ENCODE results near the gene SLC27A2. TPM values are rescaled to one million over a fixed set of nuclear protein-coding genes. Genes with fewer than 3 reads are reported as not detected.
A peak's percentile ranks its signal among the peaks of the same experiment; 100 is the strongest.

Gene SLC27A2
- polyA plus RNA-seq, 4 donors = 4.3 to 81.2 (median 11.3) TPM

DNA sequence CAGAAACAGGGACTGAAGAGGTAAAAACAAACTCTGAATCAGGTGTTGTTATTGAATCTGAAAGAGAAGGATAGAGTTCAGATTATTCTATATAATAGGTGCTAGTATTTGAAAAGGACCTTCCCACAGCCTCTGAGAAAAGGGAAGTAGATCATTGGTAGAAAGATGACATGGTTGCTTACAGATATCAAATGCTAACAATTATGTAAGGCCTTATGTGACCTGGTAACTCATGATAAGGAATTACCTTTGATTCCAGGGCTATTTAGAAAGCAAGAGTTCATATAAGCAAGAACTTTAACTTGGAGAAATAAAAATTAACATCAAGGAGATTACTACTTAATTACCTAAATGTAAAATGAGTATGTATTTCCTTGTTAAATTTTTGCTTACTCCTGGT is 7.6 kb downstream of the SLC27A2 start:
- Histone ChIP-seq H3K27ac (ENCODE audit: low read depth in 1 of 3, low read length in 2 of 3) (no peak overlapping the region), H3K4me3 (ENCODE audit: low read depth in 1 of 3, low read length in 3 of 3) (no peak overlapping the region)
- no peak for FAIRE-seq

DNA sequence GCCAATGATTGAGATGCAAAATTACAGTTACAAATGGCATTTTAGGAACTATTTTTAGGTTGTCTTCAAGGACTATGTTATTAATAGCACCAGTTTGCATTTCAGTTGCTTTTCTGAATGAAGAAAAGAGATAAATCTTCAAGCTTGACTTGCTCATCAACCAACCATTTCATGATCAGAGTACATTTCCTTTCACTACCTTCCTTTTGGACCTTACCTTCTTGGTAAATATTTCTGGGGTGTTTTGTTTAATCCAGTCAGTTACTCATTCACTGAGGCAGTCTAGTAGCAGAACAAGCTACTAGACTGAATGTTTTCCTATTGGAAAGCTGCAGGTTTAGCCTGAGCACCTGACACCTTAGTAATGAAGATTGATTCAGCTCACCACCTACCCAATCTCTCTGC is 8.2 kb downstream of the SLC27A2 start:
- Histone ChIP-seq H3K36me3 (ENCODE audit: control insufficient read depth in 3 of 3, insufficient read depth in 2 of 3, low read depth in 1 of 3, low read length in 3 of 3) (peaks cover 0 to 8% (median 0%) of the 10 kb centered on the region in 3 donors), H3K27me3 (ENCODE audit: control insufficient read depth in 3 of 3, insufficient read depth in 3 of 3, low read length in 3 of 3) (no peaks in the 10 kb centered on the region), H3K4me1 (ENCODE audit: control insufficient read depth in 3 of 3, insufficient read depth in 2 of 3, low read depth in 1 of 3, low read length in 2 of 3) (peaks cover 0 to 22% (median 2%) of the 10 kb centered on the region in 3 donors), H3K4me3 (ENCODE audit: low read depth in 1 of 3, low read length in 3 of 3) (no peak overlapping the region), H3K9me3 (ENCODE audit: control insufficient read depth in 2 of 2, insufficient read depth in 1 of 2, low read depth in 1 of 2, low read length in 1 of 2) (no peaks in the 10 kb centered on the region), H3K27ac (ENCODE audit: low read depth in 1 of 3, low read length in 2 of 3) (no peak overlapping the region)
- DNase-seq (peak; percentile 30 to 37), FAIRE-seq (no peak)

More for the DNA sequence above, 7.6 kb downstream of the SLC27A2 start:
- H3K27me3 ChIP-seq (ENCODE audit: control insufficient read depth in 3 of 3, insufficient read depth in 3 of 3, low read length in 3 of 3) = no peaks in the 10 kb centered on the region
- no peaks in the 10 kb centered on the region for H3K9me3 ChIP-seq (ENCODE audit: control insufficient read depth in 2 of 2, insufficient read depth in 1 of 2, low read depth in 1 of 2, low read length in 1 of 2)
- H3K4me1 ChIP-seq (ENCODE audit: control insufficient read depth in 3 of 3, insufficient read depth in 2 of 3, low read depth in 1 of 3, low read length in 2 of 3) = peaks cover 0 to 24% (median 2%) of the 10 kb centered on the region in 3 donors
- peaks cover 0 to 8% (median 0%) of the 10 kb centered on the region in 3 donors for H3K36me3 ChIP-seq (ENCODE audit: control insufficient read depth in 3 of 3, insufficient read depth in 2 of 3, low read depth in 1 of 3, low read length in 3 of 3)
- peak; percentile 37 to 72 for DNase-seq

DNA sequence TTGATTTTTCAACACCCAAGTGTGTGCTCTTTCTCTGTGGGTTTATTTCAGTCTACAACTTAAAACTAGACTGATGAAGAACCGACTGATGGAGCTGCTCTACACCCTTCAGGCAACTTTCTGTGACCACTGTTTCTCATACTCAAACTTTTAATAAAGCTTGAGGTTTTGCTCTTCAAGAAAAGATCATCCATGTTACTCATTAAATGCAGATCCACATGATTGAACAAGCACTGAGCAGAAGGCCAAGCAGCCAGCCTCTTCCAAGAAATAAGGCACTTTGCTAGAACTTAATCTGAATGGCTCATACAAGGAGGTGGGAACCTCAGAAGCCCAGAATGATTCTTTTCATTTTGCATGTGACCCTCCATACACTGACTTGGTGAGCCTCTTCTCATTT is 8.7 kb downstream of the SLC27A2 start:
- 74 to 91% (median 85%) methylated on average over 1 of the region's 1 CpG for WGBS, 3 donors

DNA sequence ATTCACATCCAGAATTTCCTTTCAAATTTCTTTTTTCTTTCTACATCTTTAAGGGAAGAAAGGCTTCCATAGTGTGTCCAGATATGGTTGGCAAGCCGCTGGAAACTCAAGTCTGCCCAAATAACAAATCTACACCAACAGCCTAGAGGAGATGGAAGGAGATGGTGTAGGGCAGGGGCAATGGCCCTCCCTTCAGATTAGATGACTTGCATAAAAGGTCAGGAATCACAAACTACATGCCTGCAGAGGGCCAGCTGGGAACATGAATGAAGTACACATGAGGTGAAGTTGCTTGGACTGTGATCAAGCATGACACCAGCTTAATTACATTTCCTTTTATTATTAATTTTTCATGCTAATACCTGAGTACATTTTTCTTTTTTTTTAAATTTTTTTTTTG is 10.2 kb downstream of the SLC27A2 start:
- WGBS, 3 donors = 96 to 100% (median 100%) methylated on average over 1 of the region's 1 CpG
- H3K36me3 ChIP-seq (ENCODE audit: control insufficient read depth in 3 of 3, insufficient read depth in 2 of 3, low read depth in 1 of 3, low read length in 3 of 3) = peaks cover 0 to 4% (median 0%) of the 10 kb centered on the region in 3 donors
- no peak for DNase-seq
- no peaks in the 10 kb centered on the region for H3K9me3 ChIP-seq (ENCODE audit: control insufficient read depth in 2 of 2, insufficient read depth in 1 of 2, low read depth in 1 of 2, low read length in 1 of 2)
- no peaks in the 10 kb centered on the region for H3K27me3 ChIP-seq (ENCODE audit: control insufficient read depth in 3 of 3, insufficient read depth in 3 of 3, low read length in 3 of 3)
- FAIRE-seq = no peak
- no peak overlapping the region for H3K27ac ChIP-seq (ENCODE audit: low read depth in 1 of 3, low read length in 2 of 3)
- H3K4me3 ChIP-seq (ENCODE audit: low read depth in 1 of 3, low read length in 3 of 3) = no peak overlapping the region
- H3K4me1 ChIP-seq (ENCODE audit: control insufficient read depth in 3 of 3, insufficient read depth in 2 of 3, low read depth in 1 of 3, low read length in 2 of 3) = peaks cover 0 to 9% (median 2%) of the 10 kb centered on the region in 3 donors

More for the DNA sequence above, 8.7 kb downstream of the SLC27A2 start:
- Histone ChIP-seq H3K36me3 (ENCODE audit: control insufficient read depth in 3 of 3, insufficient read depth in 2 of 3, low read depth in 1 of 3, low read length in 3 of 3) (peaks cover 0 to 8% (median 0%) of the 10 kb centered on the region in 3 donors), H3K4me1 (ENCODE audit: control insufficient read depth in 3 of 3, insufficient read depth in 2 of 3, low read depth in 1 of 3, low read length in 2 of 3) (peaks cover 0 to 21% (median 2%) of the 10 kb centered on the region in 3 donors), H3K4me3 (ENCODE audit: low read depth in 1 of 3, low read length in 3 of 3) (no peak overlapping the region), H3K9me3 (ENCODE audit: control insufficient read depth in 2 of 2, insufficient read depth in 1 of 2, low read depth in 1 of 2, low read length in 1 of 2) (no peaks in the 10 kb centered on the region), H3K27ac (ENCODE audit: low read depth in 1 of 3, low read length in 2 of 3) (no peak overlapping the region), H3K27me3 (ENCODE audit: control insufficient read depth in 3 of 3, insufficient read depth in 3 of 3, low read length in 3 of 3) (no peaks in the 10 kb centered on the region)
- no peak for FAIRE-seq
- no peak for DNase-seq

GRCh38 chr15:50192926-50193620 is 11.1 kb downstream of the SLC27A2 start:
- H3K36me3 ChIP-seq (ENCODE audit: control insufficient read depth in 3 of 3, insufficient read depth in 2 of 3, low read depth in 1 of 3, low read length in 3 of 3) = peaks cover 0 to 4% (median 0%) of the 10 kb centered on the region in 3 donors
- no peaks in the 10 kb centered on the region for H3K27me3 ChIP-seq (ENCODE audit: control insufficient read depth in 3 of 3, insufficient read depth in 3 of 3, low read length in 3 of 3)
- H3K27ac ChIP-seq (ENCODE audit: low read depth in 1 of 3, low read length in 2 of 3) = no peak overlapping the region
- DNase-seq (peak in 1 of 2 donors; percentile 37), FAIRE-seq (no peak)
- no peaks in the 10 kb centered on the region for H3K9me3 ChIP-seq (ENCODE audit: control insufficient read depth in 2 of 2, insufficient read depth in 1 of 2, low read depth in 1 of 2, low read length in 1 of 2)
- no peak overlapping the region for H3K4me3 ChIP-seq (ENCODE audit: low read depth in 1 of 3, low read length in 3 of 3)
- 89 to 98% (median 93%) methylated on average over 6 of the region's 6 CpGs for whole genome bisulfite sequencing, 3 donors
- H3K4me1 ChIP-seq (ENCODE audit: control insufficient read depth in 3 of 3, insufficient read depth in 2 of 3, low read depth in 1 of 3, low read length in 2 of 3) = peaks cover 0 to 7% (median 2%) of the 10 kb centered on the region in 3 donors

DNA sequence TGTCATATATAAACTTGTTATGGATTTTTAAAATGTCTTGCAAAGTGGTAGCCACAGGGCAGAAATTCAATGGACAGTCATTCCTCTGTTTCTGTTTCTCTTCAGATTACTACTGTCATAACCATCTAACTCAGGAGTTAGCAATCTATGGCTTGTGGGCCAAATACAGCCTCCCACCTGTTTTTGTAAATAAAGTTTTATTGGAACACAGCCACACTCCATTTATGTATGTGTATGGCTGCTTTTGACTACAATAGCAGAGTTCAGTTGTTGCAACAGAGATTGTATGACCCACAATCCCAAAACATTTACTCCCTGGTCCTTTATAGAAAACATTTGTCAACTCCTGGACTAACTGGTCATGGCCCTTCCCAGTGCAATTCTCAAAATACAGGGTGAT is 20.0 kb downstream of the SLC27A2 start:
- peaks cover 0 to 18% (median 10%) of the 10 kb centered on the region in 3 donors for H3K36me3 ChIP-seq (ENCODE audit: control insufficient read depth in 3 of 3, insufficient read depth in 2 of 3, low read depth in 1 of 3, low read length in 3 of 3)
- FAIRE-seq (no peak), DNase-seq (no peak)
- no peak overlapping the region for H3K4me3 ChIP-seq (ENCODE audit: low read depth in 1 of 3, low read length in 3 of 3)
- no peak overlapping the region for H3K27ac ChIP-seq (ENCODE audit: low read depth in 1 of 3, low read length in 2 of 3)
- H3K9me3 ChIP-seq (ENCODE audit: control insufficient read depth in 2 of 2, insufficient read depth in 1 of 2, low read depth in 1 of 2, low read length in 1 of 2) = no peaks in the 10 kb centered on the region
- no peaks in the 10 kb centered on the region for H3K4me1 ChIP-seq (ENCODE audit: control insufficient read depth in 3 of 3, insufficient read depth in 2 of 3, low read depth in 1 of 3, low read length in 2 of 3)
- H3K27me3 ChIP-seq (ENCODE audit: control insufficient read depth in 3 of 3, insufficient read depth in 3 of 3, low read length in 3 of 3) = no peaks in the 10 kb centered on the region

DNA sequence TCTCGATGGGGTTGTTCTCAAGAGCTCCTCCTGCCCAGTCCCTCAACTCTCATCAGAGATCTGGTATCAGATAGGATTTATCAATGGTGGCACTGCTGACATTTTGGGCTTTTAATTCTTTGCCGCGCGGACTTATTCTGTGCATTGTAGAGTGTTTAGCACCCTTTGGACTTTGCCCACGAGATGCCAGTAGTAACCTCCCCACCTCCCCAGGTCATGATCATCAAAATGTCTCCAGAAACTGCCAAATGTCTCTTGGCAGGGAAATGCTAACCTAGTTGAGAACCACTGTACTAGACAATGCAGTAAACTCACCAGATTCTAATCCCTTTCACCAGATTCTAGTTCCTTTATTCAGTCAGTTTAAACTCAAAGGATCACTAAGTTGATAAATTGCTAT is 24.0 kb downstream of the SLC27A2 start:
- H3K4me1 ChIP-seq (ENCODE audit: control insufficient read depth in 3 of 3, insufficient read depth in 2 of 3, low read depth in 1 of 3, low read length in 2 of 3) = peaks cover 0 to 6% (median 0%) of the 10 kb centered on the region in 3 donors
- H3K27me3 ChIP-seq (ENCODE audit: control insufficient read depth in 3 of 3, insufficient read depth in 3 of 3, low read length in 3 of 3) = no peaks in the 10 kb centered on the region
- H3K36me3 ChIP-seq (ENCODE audit: control insufficient read depth in 3 of 3, insufficient read depth in 2 of 3, low read depth in 1 of 3, low read length in 3 of 3) = peaks cover 0 to 32% (median 12%) of the 10 kb centered on the region in 3 donors
- FAIRE-seq (no peak), DNase-seq (no peak)
- no peak overlapping the region for H3K4me3 ChIP-seq (ENCODE audit: low read depth in 1 of 3, low read length in 3 of 3)
- WGBS, 3 donors = 85 to 92% (median 88%) methylated on average over 5 of the region's 5 CpGs
- H3K9me3 ChIP-seq (ENCODE audit: control insufficient read depth in 2 of 2, insufficient read depth in 1 of 2, low read depth in 1 of 2, low read length in 1 of 2) = no peaks in the 10 kb centered on the region
- no peak overlapping the region for H3K27ac ChIP-seq (ENCODE audit: low read depth in 1 of 3, low read length in 2 of 3)

DNA sequence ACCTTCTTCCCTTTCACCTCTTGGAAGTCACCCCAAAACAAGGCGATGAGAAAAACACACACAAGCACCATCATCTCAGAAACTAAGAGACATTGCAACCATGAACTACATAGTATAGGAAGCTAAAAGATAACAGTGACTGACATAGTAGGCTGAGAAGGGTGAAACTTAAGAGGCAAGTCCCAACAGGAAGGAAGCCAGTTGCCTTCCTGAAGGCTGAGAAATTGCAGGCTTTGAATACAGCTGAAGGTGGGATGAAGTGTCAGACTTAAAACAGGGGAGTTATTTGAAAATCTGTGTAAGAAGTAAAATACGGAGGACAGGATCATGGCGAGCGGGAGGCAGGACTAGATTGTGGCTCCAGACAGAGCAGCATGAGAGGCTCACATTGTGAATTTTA is 27.8 kb downstream of the SLC27A2 start:
- DNase-seq = no peak
- Histone ChIP-seq H3K27me3 (ENCODE audit: control insufficient read depth in 3 of 3, insufficient read depth in 3 of 3, low read length in 3 of 3) (no peaks in the 10 kb centered on the region), H3K4me3 (ENCODE audit: low read depth in 1 of 3, low read length in 3 of 3) (no peak overlapping the region), H3K4me1 (ENCODE audit: control insufficient read depth in 3 of 3, insufficient read depth in 2 of 3, low read depth in 1 of 3, low read length in 2 of 3) (peaks cover 0 to 6% (median 0%) of the 10 kb centered on the region in 3 donors), H3K36me3 (ENCODE audit: control insufficient read depth in 3 of 3, insufficient read depth in 2 of 3, low read depth in 1 of 3, low read length in 3 of 3) (peaks cover 0 to 26% (median 9%) of the 10 kb centered on the region in 3 donors), H3K27ac (ENCODE audit: low read depth in 1 of 3, low read length in 2 of 3) (peak overlapping the region in 1 of 3 donors; percentile 62), H3K9me3 (ENCODE audit: control insufficient read depth in 2 of 2, insufficient read depth in 1 of 2, low read depth in 1 of 2, low read length in 1 of 2) (no peaks in the 10 kb centered on the region)
- WGBS, 3 donors = 91 to 98% (median 97%) methylated on average over 4 of the region's 4 CpGs
- no peak for FAIRE-seq

All from small intestine (tissue), 7 donors.